Measurements from ENCODE around the gene HGD. TPM values are rescaled to one million over a fixed set of nuclear protein-coding genes. Genes with fewer than 3 reads are reported as not detected.
A peak's percentile ranks its signal among the peaks of the same experiment; 100 is the strongest.
"Not testable (repeated sequence)": the region's sequence is repeated elsewhere in the genome, so short reads cannot be mapped to it uniquely, and the experiment has no call there.

HGD gene
- total and polyA plus RNA-seq, 2 experiments from 2014 or later, result not detected

GRCh38 chr3:120678984-120679383, 3.1 kb downstream of the HGD start:
- H3K4me1 ChIP-seq (ENCODE audit: low read depth), result no peaks in the 10 kb centered on the region
- DNase-seq (ENCODE audit: low read depth in 1 of 2, low spot score in 1 of 2), result no peak
- no peaks in the 10 kb centered on the region for H3K36me3 ChIP-seq
- H3K27me3 ChIP-seq, result no peaks in the 10 kb centered on the region
- no peak for TF ChIP-seq CTCF (IDR thresholded peaks at IDR 0.05; ENCODE audit: low read depth, low read length)
- no peaks in the 10 kb centered on the region for H3K9me3 ChIP-seq (ENCODE audit: low read depth)
- no peak overlapping the region for H3K4me3 ChIP-seq
- H3K27ac ChIP-seq, result no peak overlapping the region

- TF ChIP-seq CTCF (IDR thresholded peaks at IDR 0.05; ENCODE audit: low read depth, low read length), result no peak
- Histone ChIP-seq H3K27me3 (no peaks in the 10 kb centered on the region), H3K36me3 (no peaks in the 10 kb centered on the region), H3K4me1 (ENCODE audit: low read depth) (no peaks in the 10 kb centered on the region), H3K4me3 (no peak overlapping the region), H3K9me3 (ENCODE audit: low read depth) (no peaks in the 10 kb centered on the region), H3K27ac (no peak overlapping the region)
- peak in 1 of 2 donors; percentile 88 for DNase-seq (ENCODE audit: low read depth in 1 of 2, low spot score in 1 of 2)
These were observed 3.6 kb downstream of the HGD start for GRCh38 chr3:120678331-120678947.

- H3K9me3 ChIP-seq (ENCODE audit: low read depth); DNase-seq (ENCODE audit: low read depth in 1 of 2, low spot score in 1 of 2); H3K27me3 ChIP-seq; H3K36me3 ChIP-seq; H3K4me3 ChIP-seq; H3K4me1 ChIP-seq (ENCODE audit: low read depth); H3K27ac ChIP-seq: not testable (repeated sequence)
These were observed 4.8 kb downstream of the HGD start for GRCh38 chr3:120677193-120677592.

- TF ChIP-seq CTCF (IDR thresholded peaks at IDR 0.05; ENCODE audit: low read depth, low read length), result no peak
- DNase-seq (ENCODE audit: low read depth in 1 of 2, low spot score in 1 of 2), result no peak
- Histone ChIP-seq H3K9me3 (ENCODE audit: low read depth) (no peaks in the 10 kb centered on the region), H3K27ac (no peak overlapping the region), H3K4me1 (ENCODE audit: low read depth) (no peaks in the 10 kb centered on the region), H3K36me3 (no peaks in the 10 kb centered on the region), H3K27me3 (no peaks in the 10 kb centered on the region), H3K4me3 (no peak overlapping the region)
These were observed 8.9 kb downstream of the HGD start for GRCh38 chr3:120673116-120673515.

- H3K4me1 ChIP-seq (ENCODE audit: low read depth), result no peaks in the 10 kb centered on the region
- no peak for DNase-seq (ENCODE audit: low read depth in 1 of 2, low spot score in 1 of 2)
- TF ChIP-seq CTCF (IDR thresholded peaks at IDR 0.05; ENCODE audit: low read depth, low read length), result no peak
These were observed 11.5 kb downstream of the HGD start for GRCh38 chr3:120670576-120670975.

GRCh38 chr3:120664926-120665325, 17.1 kb downstream of the HGD start:
- H3K27me3 ChIP-seq, result no peaks in the 10 kb centered on the region
- H3K4me1 ChIP-seq (ENCODE audit: low read depth), result no peaks in the 10 kb centered on the region
- H3K27ac ChIP-seq, result no peak overlapping the region
- H3K36me3 ChIP-seq, result no peaks in the 10 kb centered on the region
- H3K4me3 ChIP-seq, result no peak overlapping the region
- TF ChIP-seq CTCF (IDR thresholded peaks at IDR 0.05; ENCODE audit: low read depth, low read length), result no peak
- no peak for DNase-seq (ENCODE audit: low read depth in 1 of 2, low spot score in 1 of 2)
- H3K9me3 ChIP-seq (ENCODE audit: low read depth), result no peaks in the 10 kb centered on the region

More at GRCh38 chr3:120670576-120670975, 11.5 kb downstream of the HGD start:
- Histone ChIP-seq H3K36me3 (no peaks in the 10 kb centered on the region), H3K4me3 (no peak overlapping the region), H3K27me3 (no peaks in the 10 kb centered on the region), H3K27ac (no peak overlapping the region), H3K9me3 (ENCODE audit: low read depth) (no peaks in the 10 kb centered on the region)

All from cardiac muscle cell (in vitro differentiated cells and primary cell).